ENCODE data around the gene METTL14.

DNA sequence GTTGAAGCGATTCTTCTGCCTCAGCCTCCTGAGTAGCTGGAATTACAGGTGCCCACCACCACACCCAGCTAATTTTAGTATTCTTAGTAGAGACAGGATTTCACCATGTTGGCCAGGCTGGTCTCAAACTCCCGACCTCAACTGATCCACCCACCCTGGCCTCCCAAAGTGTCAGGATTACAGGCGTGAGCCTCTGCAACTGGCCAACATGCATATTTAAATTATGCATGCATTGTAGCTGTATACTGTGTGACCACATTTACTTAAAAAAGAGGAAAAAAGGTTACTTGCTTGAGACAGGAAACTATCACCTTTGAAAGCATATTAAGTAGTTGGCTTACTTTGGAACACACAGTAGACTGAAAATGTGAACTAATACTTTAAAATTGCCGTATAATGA lies 29.5 kb downstream of the METTL14 start:
- TF ChIP-seq, protein P1, sequence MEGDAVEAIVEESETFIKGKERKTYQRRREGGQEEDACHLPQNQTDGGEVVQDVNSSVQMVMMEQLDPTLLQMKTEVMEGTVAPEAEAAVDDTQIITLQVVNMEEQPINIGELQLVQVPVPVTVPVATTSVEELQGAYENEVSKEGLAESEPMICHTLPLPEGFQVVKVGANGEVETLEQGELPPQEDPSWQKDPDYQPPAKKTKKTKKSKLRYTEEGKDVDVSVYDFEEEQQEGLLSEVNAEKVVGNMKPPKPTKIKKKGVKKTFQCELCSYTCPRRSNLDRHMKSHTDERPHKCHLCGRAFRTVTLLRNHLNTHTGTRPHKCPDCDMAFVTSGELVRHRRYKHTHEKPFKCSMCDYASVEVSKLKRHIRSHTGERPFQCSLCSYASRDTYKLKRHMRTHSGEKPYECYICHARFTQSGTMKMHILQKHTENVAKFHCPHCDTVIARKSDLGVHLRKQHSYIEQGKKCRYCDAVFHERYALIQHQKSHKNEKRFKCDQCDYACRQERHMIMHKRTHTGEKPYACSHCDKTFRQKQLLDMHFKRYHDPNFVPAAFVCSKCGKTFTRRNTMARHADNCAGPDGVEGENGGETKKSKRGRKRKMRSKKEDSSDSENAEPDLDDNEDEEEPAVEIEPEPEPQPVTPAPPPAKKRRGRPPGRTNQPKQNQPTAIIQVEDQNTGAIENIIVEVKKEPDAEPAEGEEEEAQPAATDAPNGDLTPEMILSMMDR (IDR thresholded peaks at IDR 0.05; ENCODE audit: low read length): no peak
- no peak for TF ChIP-seq EZH2 (IDR thresholded peaks at IDR 0.05; ENCODE audit: borderline replicate concordance, low read length)
